Stomach smooth muscle (tissue), 2 donors: Measurements from ENCODE around the gene EPHA10.
A peak's percentile ranks its signal among the peaks of the same experiment; 100 is the strongest.
"Not testable (repeated sequence)": the region's sequence is repeated elsewhere in the genome, so short reads cannot be mapped to it uniquely, and the experiment has no call there.

Experiments
- H3K27ac ChIP-seq: one replicate; pipeline ENCODE4 v1.7.0; 2013; ENCODE audit warnings: mild to moderate bottlenecking, low read length, inconsistent platforms
- H3K27me3 ChIP-seq, 2 donors: one replicate each; pipeline ENCODE4 v1.7.0; 2013; ENCODE audit warnings: low read length in 2 of 2; ENCODE audit not compliant: insufficient read depth in 2 of 2, control insufficient read depth in 1 of 2
- H3K36me3 ChIP-seq, 2 donors: one replicate each; pipeline ENCODE4 v1.7.0; 2013; ENCODE audit warnings: low read length in 2 of 2; ENCODE audit not compliant: control insufficient read depth in 2 of 2, insufficient read depth in 2 of 2
- H3K4me1 ChIP-seq: one replicate; pipeline ENCODE4 v1.7.0; 2013; ENCODE audit warnings: low read length; ENCODE audit not compliant: control insufficient read depth, insufficient read depth
- H3K4me3 ChIP-seq, 2 donors: one replicate each; pipeline ENCODE4 v1.7.0; 2013; ENCODE audit warnings: low read length in 2 of 2
- H3K9ac ChIP-seq, 2 donors: one replicate each; pipeline ENCODE4 v1.7.0; 2013; ENCODE audit warnings: low read length in 2 of 2, mild to moderate bottlenecking in 1 of 2
- H3K9me3 ChIP-seq, 2 donors: one replicate each; pipeline ENCODE4 v1.7.0; 2013; ENCODE audit warnings: low read length in 2 of 2; ENCODE audit not compliant: control insufficient read depth in 2 of 2
- donor health status: healthy.
- donor health status: Pancreatic carcinoma.

EPHA10 gene

DNA sequence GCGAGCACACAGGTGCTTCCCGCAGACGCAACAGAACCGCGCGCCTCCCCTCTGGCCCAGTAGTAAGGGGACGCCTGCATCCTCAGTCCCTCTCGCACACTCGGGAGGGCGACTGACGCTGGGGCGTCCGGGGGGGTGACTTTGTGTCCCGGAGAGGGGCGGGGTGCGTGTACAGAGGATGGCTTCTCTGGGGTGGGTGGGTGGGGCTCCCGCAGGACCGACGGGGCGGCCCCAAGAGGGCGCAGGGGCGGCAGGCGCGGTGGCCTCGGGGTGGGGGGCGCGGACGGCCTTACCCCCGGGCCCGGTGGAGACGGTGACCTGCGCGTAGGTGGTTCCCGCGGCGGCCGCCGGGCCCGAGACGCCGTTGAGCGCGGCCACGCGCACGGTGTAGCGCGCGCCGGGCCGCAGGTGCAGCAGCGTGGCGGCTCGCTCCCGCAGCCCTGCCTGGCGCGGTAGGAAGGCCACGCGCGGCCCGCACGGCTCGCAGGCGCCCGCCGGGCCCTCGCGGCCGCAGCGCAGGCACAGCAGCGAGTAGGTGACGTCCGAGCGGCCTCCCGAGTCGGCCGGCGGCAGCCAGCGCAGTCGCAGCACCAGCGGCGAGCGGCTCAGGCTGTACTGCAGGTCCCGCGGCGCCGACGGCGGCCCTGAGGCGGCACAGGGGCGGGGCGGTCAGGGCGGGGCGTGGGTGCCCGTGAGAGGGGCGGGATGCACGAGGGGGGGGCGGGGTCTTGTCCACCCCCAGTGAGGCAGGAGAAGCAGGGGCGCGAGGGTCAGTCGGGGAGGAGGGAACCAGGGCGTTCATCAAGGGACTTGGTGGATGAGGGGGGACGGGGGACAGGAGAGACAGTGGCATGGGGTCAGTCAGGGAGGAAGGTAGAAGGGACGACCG is 12.1 kb downstream of the EPHA10 start:
- no peak overlapping the region for H3K27ac ChIP-seq
- H3K36me3 ChIP-seq = no peaks in the 10 kb centered on the region
- H3K9me3 ChIP-seq = no peaks in the 10 kb centered on the region
- peak overlapping the region in 1 of 2 donors; percentile 47 for H3K4me3 ChIP-seq
- peaks cover 24 to 26% of the 10 kb centered on the region in 2 donors for H3K27me3 ChIP-seq
- H3K9ac ChIP-seq = no peak overlapping the region
- H3K4me1 ChIP-seq = no peaks in the 10 kb centered on the region

DNA sequence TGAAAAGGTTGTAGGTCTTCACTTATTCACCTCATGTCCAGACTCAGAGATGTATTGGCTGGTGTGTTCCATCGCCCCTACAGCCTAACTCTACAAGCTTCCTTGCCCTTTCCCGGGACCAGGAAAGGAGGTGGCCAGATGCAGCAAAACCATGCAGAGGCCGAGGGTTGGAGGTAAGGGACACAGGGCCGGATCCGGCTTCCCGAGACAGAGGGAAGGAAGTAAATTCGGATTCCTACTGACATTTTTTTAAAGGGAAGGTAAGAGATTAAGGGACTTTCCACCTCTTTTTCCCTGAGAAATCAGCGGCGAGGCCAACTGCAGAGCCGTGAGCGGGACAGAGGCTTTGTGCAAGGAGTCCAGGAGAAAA is 12.7 kb downstream of the EPHA10 start:
- no peaks in the 10 kb centered on the region for H3K4me1 ChIP-seq
- no peak overlapping the region for H3K9ac ChIP-seq
- no peaks in the 10 kb centered on the region for H3K9me3 ChIP-seq
- H3K27me3 ChIP-seq = peaks cover 22 to 25% of the 10 kb centered on the region in 2 donors
- no peak overlapping the region for H3K27ac ChIP-seq
- H3K36me3 ChIP-seq = no peaks in the 10 kb centered on the region
- no peak overlapping the region for H3K4me3 ChIP-seq

DNA sequence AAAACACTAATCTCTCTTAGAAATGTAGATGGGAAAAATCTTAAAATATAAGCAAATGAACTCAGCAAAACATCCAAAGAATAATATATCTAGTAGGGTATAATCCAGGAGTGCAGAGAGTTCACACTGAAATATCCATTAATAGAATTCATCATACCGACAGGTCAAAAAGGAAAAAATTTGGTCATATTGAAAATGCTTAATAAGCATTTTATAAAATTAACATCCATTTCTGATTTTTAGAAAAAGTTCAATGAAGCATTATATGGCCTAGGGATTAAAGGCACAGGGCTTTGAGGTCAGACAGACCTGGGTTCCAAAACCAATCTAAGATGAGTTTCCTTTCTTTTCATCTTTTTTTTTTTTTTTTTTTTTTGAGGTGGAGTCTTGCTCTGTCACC is 16.4 kb downstream of the EPHA10 start:
- Histone ChIP-seq H3K27ac (no peak overlapping the region), H3K27me3 (peaks cover 9 to 14% of the 10 kb centered on the region in 2 donors), H3K4me3 (no peak overlapping the region), H3K9ac (no peak overlapping the region), H3K4me1 (no peaks in the 10 kb centered on the region), H3K36me3 (no peaks in the 10 kb centered on the region), H3K9me3 (peaks cover 5 to 6% of the 10 kb centered on the region in 2 donors)

DNA sequence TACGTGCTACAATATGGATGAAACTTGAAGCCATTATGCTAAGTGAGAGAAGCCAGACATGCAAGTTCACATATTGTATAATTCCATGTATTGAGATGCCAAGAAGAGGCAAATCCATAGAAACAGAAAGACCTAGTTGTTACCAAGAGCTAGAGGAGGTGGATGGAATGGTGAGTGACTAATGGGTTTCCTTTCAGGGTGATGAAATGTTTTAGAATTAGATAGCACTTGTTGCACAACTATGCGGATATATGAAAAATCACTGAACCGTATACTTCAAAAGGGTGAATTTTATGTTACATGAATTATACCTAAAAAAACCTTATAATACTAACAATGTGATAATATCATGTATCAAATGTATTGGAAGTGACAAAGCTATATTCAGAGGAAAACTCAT is 18.1 kb downstream of the EPHA10 start:
- Histone ChIP-seq H3K4me3 (no peak overlapping the region), H3K27ac (no peak overlapping the region), H3K9ac (no peak overlapping the region), H3K36me3 (no peaks in the 10 kb centered on the region), H3K27me3 (peaks cover 5% of the 10 kb centered on the region in 2 donors), H3K9me3 (peaks cover 5 to 11% of the 10 kb centered on the region in 2 donors), H3K4me1 (no peaks in the 10 kb centered on the region)

DNA sequence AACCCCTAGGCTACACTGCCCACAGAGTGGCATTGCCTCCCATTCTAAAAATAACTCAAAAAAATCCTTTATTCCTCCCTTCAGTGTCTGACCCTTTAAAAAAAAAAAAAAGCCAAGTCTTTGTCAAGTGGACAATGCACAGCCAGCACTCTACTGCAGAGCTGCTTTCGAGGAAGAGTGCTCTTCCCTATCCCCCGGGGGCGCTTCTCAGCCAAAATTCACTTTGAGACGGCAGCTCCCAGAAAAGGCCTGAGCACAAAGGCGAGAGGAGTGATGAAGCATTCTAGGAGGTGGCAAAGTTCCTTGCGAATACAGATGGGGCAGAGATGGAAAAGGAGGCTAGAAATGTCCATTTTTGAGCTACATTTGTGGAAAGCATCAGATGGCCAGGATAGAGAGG is 23.3 kb downstream of the EPHA10 start:
- H3K4me3 ChIP-seq = no peak overlapping the region
- H3K27me3 ChIP-seq = peaks cover 3 to 5% of the 10 kb centered on the region in 2 donors
- no peak overlapping the region for H3K27ac ChIP-seq
- H3K9me3 ChIP-seq = peaks cover 0 to 6% of the 10 kb centered on the region in 2 donors
- H3K4me1 ChIP-seq = no peaks in the 10 kb centered on the region
- H3K36me3 ChIP-seq = no peaks in the 10 kb centered on the region
- no peak overlapping the region for H3K9ac ChIP-seq

DNA sequence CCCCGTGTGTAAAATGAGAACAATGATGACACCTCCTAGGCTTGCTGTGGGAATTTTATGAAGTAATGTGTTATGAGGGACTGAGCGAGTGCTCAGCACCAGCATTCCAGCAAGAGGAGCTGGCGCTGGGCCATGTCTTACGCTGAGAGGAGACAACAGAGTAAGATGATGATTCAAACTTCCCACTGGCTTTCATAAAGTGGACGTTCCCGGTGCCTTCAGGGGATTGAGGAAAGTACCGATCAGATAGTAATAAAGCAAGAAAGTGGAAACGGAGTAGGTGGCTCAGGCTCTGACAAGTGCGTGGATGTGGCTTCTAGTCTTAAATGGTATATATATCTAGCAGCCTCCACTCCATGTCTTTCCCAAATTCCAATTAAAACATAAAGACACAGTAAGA is 23.8 kb downstream of the EPHA10 start:
- H3K9me3 ChIP-seq = peaks cover 0 to 4% of the 10 kb centered on the region in 2 donors
- peaks cover 3 to 5% of the 10 kb centered on the region in 2 donors for H3K27me3 ChIP-seq
- H3K9ac ChIP-seq = no peak overlapping the region
- H3K4me1 ChIP-seq = no peaks in the 10 kb centered on the region
- no peak overlapping the region for H3K4me3 ChIP-seq
- no peak overlapping the region for H3K27ac ChIP-seq
- H3K36me3 ChIP-seq = no peaks in the 10 kb centered on the region

DNA sequence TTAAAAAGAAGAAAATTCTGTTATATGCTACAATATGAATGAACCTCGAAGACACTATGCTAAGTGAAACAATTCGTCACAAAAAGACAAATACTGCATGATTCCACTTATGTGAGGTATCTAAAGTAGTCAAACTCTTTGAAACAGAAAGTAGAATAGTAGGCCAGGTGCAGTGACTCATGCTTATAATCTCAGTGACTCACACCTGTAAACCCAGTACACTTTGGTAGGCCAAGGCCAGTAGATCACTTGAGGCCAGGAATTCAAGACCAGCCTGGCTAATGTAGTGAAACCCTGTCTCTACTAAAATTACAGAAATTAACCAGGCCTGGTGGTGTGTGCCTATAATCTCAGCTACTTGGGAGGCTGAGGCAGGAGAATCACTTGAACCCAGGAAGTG is 25.7 kb downstream of the EPHA10 start:
- H3K4me3 ChIP-seq = no peak overlapping the region
- H3K36me3 ChIP-seq = no peaks in the 10 kb centered on the region
- H3K4me1 ChIP-seq = no peaks in the 10 kb centered on the region
- peaks cover 0 to 4% of the 10 kb centered on the region in 2 donors for H3K9me3 ChIP-seq
- H3K27ac ChIP-seq = no peak overlapping the region
- H3K27me3 ChIP-seq = peaks cover 11 to 14% of the 10 kb centered on the region in 2 donors
- H3K9ac ChIP-seq = no peak overlapping the region

DNA sequence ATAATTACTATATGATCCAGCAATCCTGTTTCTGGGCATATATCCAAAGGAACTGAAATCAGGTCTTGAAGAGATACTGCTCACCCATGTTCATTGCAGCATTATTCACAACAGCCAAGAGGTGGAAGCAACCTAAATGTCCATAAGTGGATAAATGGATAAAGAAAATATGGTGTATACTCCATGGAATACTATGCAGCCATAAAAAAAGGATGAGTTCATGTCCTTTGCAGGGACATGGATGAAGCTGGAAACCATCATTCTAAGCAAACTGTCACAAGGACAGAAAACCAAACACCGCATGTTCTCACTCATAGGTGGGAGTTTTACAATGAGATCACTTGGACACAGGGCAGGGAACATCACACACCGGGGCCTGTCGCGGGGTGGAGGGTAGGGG is 26.3 kb downstream of the EPHA10 start:
- H3K36me3 ChIP-seq, H3K4me1 ChIP-seq, H3K9me3 ChIP-seq, H3K4me3 ChIP-seq, H3K9ac ChIP-seq, H3K27ac ChIP-seq: not testable (repeated sequence)
- H3K27me3 ChIP-seq = peaks cover 11 to 17% of the 10 kb centered on the region in 2 donors

DNA sequence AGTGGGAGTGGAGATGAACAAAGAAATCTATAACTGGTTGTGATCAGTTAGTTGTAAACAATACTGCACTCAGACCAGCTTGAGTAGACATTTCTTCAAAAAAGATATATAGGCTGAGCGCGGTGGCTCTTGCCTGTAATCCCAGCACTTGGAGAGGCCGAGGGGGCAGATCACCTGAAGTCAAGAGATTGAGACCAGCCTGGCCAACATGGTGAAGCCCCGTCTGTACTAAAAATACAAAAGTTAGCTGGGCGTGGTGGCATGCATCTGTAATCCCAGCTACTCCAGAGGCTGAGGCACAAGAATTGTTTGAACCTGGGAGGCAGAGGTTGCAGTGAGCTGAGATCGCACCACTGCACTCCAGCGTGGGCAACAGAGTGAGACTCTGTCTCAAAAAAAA is 26.9 kb downstream of the EPHA10 start:
- H3K36me3 ChIP-seq, H3K27ac ChIP-seq, H3K9ac ChIP-seq, H3K4me1 ChIP-seq, H3K9me3 ChIP-seq, H3K4me3 ChIP-seq: not testable (repeated sequence)
- H3K27me3 ChIP-seq = peaks cover 15 to 22% of the 10 kb centered on the region in 2 donors

DNA sequence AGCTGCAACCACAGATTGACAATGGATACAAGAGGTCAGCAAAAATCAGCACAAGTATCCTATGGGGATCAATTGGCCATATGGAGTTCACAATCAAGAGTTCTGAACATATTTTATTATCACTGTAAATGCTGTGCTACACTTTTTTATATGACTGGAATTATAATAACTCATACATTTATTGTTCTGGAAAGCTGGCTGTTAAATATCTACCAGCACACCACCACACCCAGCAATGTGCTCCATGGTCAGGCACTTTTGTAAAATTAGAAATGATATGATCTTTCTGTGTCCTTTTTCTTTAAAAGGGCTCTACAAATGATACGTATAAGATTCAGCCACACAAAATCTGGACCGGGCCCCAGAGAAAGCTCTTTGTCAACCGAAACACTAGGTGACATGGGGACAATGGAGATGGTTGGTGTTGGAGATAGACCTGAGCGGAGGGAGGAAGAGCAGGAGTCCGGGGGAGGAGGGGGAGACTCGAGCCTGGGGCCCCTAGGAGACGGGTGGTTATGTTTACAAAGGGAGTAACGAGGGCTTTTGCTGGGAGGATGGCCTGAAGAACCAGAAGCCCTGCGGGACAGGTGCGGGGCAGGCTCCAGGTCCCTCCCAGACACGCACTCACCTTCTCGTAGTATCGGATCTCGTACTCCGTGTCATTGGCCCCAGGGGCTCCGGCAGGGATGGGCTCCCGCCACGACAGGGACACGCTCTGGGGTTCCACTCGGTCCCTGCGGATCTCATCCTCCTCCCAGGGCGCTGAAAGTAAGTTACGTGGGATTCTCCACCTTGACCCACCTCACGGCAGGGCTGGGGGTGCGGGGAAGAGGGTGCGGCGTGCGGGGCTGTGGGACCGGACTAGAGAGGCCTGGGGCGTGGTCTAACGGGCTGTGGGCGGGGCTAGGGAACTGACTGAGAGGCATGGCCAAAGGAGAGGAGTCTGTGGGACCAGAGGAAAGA is 30.0 kb downstream of the EPHA10 start:
- H3K27me3 ChIP-seq = peaks cover 15 to 21% of the 10 kb centered on the region in 2 donors
- no peak overlapping the region for H3K4me3 ChIP-seq
- no peaks in the 10 kb centered on the region for H3K4me1 ChIP-seq
- H3K36me3 ChIP-seq = no peaks in the 10 kb centered on the region
- H3K9ac ChIP-seq = no peak overlapping the region
- H3K27ac ChIP-seq = no peak overlapping the region
- H3K9me3 ChIP-seq = no peaks in the 10 kb centered on the region
